Gastrocnemius medialis (tissue), 4 donors: ENCODE data around the gene INPP5A. TPM values are rescaled to one million over a fixed set of nuclear protein-coding genes. Genes with fewer than 3 reads are reported as not detected.

Source experiments
- ATAC-seq, 2 donors: fragments of 150-250 bp; one replicate each; pipeline ENCODE4 v1.9.1; 2016
- DNase-seq, 2 donors: peaks; one replicate each; pipeline ENCODE4 v3.0.0-alpha.2; 2019
- H3K27ac ChIP-seq, 4 donors: fragments of 200-600 bp; sonication (generic); 1 replicate in 1 of 4; 2 replicates in 3 of 4; pipeline ENCODE4 v1.5.1; 2016 to 2018; ENCODE audit warnings: mild to moderate bottlenecking in 2 of 4, moderate library complexity in 1 of 4
- H3K27me3 ChIP-seq, 3 donors: fragments of 200-600 bp; sonication (generic) in 2 of 3; 1 replicate in 1 of 3; 2 replicates in 2 of 3; pipeline versions ENCODE4 v1.5.1 to v1.6.0; 2016 to 2019; ENCODE audit warnings: mild to moderate bottlenecking in 1 of 3, moderate library complexity in 1 of 3
- H3K36me3 ChIP-seq, 2 donors: fragments of 200-600 bp; sonication (generic) in 1 of 2; one replicate each; pipeline ENCODE4 v1.5.1; 2017 to 2018
- H3K4me1 ChIP-seq, 2 donors: fragments of 200-600 bp; sonication (generic) in 1 of 2; one replicate each; pipeline ENCODE4 v1.5.1; 2016 to 2017; ENCODE audit warnings: mild to moderate bottlenecking in 2 of 2
- H3K4me3 ChIP-seq, 4 donors: fragments of 200-600 bp; sonication (generic) in 3 of 4; 1 replicate in 1 of 4; 2 replicates in 3 of 4; pipeline ENCODE4 v1.5.1; 2016 to 2019; ENCODE audit warnings: mild to moderate bottlenecking in 2 of 4
- H3K9me3 ChIP-seq, 3 donors: fragments of 200-600 bp; sonication (generic) in 2 of 3; 1 replicate in 1 of 3; 2 replicates in 2 of 3; pipeline ENCODE4 v1.5.1; 2016 to 2019
- CTCF ChIP-seq, 5 experiments: fragments of 450-650 bp in 3 of 5; fragments of 200-600 bp in 2 of 5; sonication (generic) in 2 of 5; IDR thresholded peaks in 4 of 5; conservative IDR thresholded peaks in 1 of 5; 1 replicate in 4 of 5; 2 replicates in 1 of 5; pipeline ENCODE4 v1.5.1; 2016 to 2019; ENCODE audit warnings: antibody characterized with exemption in 5 of 5, mild to moderate bottlenecking in 3 of 5, moderate library complexity in 3 of 5
- POLR2A ChIP-seq, 2 donors: fragments of 450-650 bp; IDR thresholded peaks; one replicate each; pipeline ENCODE4 v1.6.1; 2017; ENCODE audit warnings: antibody characterized with exemption in 2 of 2, mild to moderate bottlenecking in 2 of 2, moderate library complexity in 2 of 2
- in situ Hi-C, 4 donors: fragments of 200-750 bp; cut with MboI; loops; one replicate each; pipeline versions ENCODE4 v1.15.0 to v1.8.0; 2017; ENCODE audit warnings: low sequenced_read_pairs in 4 of 4
- intact Hi-C: fragments of 100-400 bp; cut with DNase I; formaldehyde crosslinking; loops from one replicate; pipeline ENCODE4 v1.15.1; 2023; ENCODE audit warnings: low total_unique reads
- total RNA-seq, 4 donors: library from RNA; depleted of rRNA; stranded (reverse); fragments of >200 nt; gene quantifications; one replicate each; pipeline versions ENCODE4 v1.1.0 to v1.2.3, GENCODE V29; 2016

Gene INPP5A
- total RNA-seq, 4 donors from 2014 or later = 74.9 to 107 (median 92.4) TPM

- Histone ChIP-seq H3K27ac (peak overlapping the region; percentile 78 to 93 (median 84)), H3K36me3 (no peaks in the 10 kb centered on the region), H3K4me3 (peak overlapping the region in 2 of 4 donors; percentile 30 to 36), H3K9me3 (no peaks in the 10 kb centered on the region), H3K27me3 (no peaks in the 10 kb centered on the region), H3K4me1 (peaks cover 83 to 85% of the 10 kb centered on the region in 2 donors)
- ATAC-seq = no peak
- in situ Hi-C loops (no loop called here), intact Hi-C loops (loop anchor here (2.0 kb wide), 1 partner anchor 44 kb away; no protein-coding TSS in a partner anchor)
- DNase-seq = no peak
- no peak for TF ChIP-seq CTCF (IDR thresholded peaks at IDR 0.05 in 4 of 5, conservative IDR thresholded peaks at IDR 0.05 in 1 of 5)
- TF ChIP-seq POLR2A (IDR thresholded peaks at IDR 0.05) = no peak
Measured at GRCh38 chr10:132589015-132589414, 51.4 kb downstream of the INPP5A start.

- Histone ChIP-seq H3K27me3 (no peaks in the 10 kb centered on the region), H3K27ac (peak overlapping the region; percentile 78 to 93 (median 84)), H3K4me3 (no peak overlapping the region), H3K36me3 (no peaks in the 10 kb centered on the region), H3K9me3 (no peaks in the 10 kb centered on the region), H3K4me1 (peaks cover 87 to 89% of the 10 kb centered on the region in 2 donors)
- DNase-seq (no peak), ATAC-seq (no peak)
- intact Hi-C loops = loop anchor here (2.0 kb wide), 1 partner anchor 43 kb away; no protein-coding TSS in a partner anchor
- TF ChIP-seq CTCF (IDR thresholded peaks at IDR 0.05 in 4 of 5, conservative IDR thresholded peaks at IDR 0.05 in 1 of 5) (no peak), POLR2A (IDR thresholded peaks at IDR 0.05) (no peak)
- in situ Hi-C loops = no loop called here
Measured at GRCh38 chr10:132589681-132590080, 52.1 kb downstream of the INPP5A start.

- Histone ChIP-seq H3K9me3 (no peaks in the 10 kb centered on the region), H3K27ac (peak overlapping the region; percentile 78 to 93 (median 86)), H3K4me3 (no peak overlapping the region), H3K27me3 (no peaks in the 10 kb centered on the region), H3K36me3 (no peaks in the 10 kb centered on the region), H3K4me1 (peaks cover 84 to 93% of the 10 kb centered on the region in 2 donors)
- TF ChIP-seq POLR2A (IDR thresholded peaks at IDR 0.05) (no peak), CTCF (IDR thresholded peaks at IDR 0.05 in 4 of 5, conservative IDR thresholded peaks at IDR 0.05 in 1 of 5) (no peak)
- in situ Hi-C loops = no loop called here
- intact Hi-C loops = no loop called here
- no peak for ATAC-seq
- no peak for DNase-seq
Measured at GRCh38 chr10:132590094-132590751, 52.6 kb downstream of the INPP5A start.

GRCh38 chr10:132590752-132591121 lies 53.1 kb downstream of the INPP5A start:
- Histone ChIP-seq H3K27me3 (no peaks in the 10 kb centered on the region), H3K4me3 (no peak overlapping the region), H3K36me3 (no peaks in the 10 kb centered on the region), H3K4me1 (peaks cover 85 to 92% of the 10 kb centered on the region in 2 donors), H3K27ac (peak overlapping the region; percentile 77 to 93 (median 86)), H3K9me3 (no peaks in the 10 kb centered on the region)
- ATAC-seq = no peak
- intact Hi-C loops (no loop called here), in situ Hi-C loops (no loop called here)
- no peak for DNase-seq
- TF ChIP-seq POLR2A (IDR thresholded peaks at IDR 0.05) = no peak
- no peak for TF ChIP-seq CTCF (IDR thresholded peaks at IDR 0.05 in 4 of 5, conservative IDR thresholded peaks at IDR 0.05 in 1 of 5)
